Nephron (organoid): Measurements from ENCODE around the gene AK5.
A peak's percentile ranks its signal among the peaks of the same experiment; 100 is the strongest.

Experiments
- H3K27ac Mint-ChIP-seq, 3 experiments: 2 replicates each; pipeline ENCODE4 v1.8.0; 2020; ENCODE audit warnings: mixed read lengths in 3 of 3, mild to moderate bottlenecking in 2 of 3, moderate library complexity in 1 of 3
- H3K27me3 Mint-ChIP-seq: 2 replicates; pipeline ENCODE4 v1.8.0; 2021; ENCODE audit warnings: low read depth, mild to moderate bottlenecking, moderate library complexity, mixed read lengths
- H3K36me3 Mint-ChIP-seq: 2 replicates; pipeline ENCODE4 v1.8.0; 2020; ENCODE audit warnings: low read depth, mixed read lengths
- H3K4me1 Mint-ChIP-seq: 2 replicates; pipeline ENCODE4 v1.8.0; 2020; ENCODE audit warnings: mixed read lengths
- H3K4me3 Mint-ChIP-seq, 3 experiments: 2 replicates each; pipeline ENCODE4 v1.8.0; 2020; ENCODE audit warnings: mild to moderate bottlenecking in 3 of 3, mixed read lengths in 3 of 3, moderate library complexity in 2 of 3
- H3K9me3 Mint-ChIP-seq: 2 replicates; pipeline ENCODE4 v1.8.0; 2020; ENCODE audit warnings: mixed read lengths
- TF ChIP-seq, protein P1 (sequence below), 3 experiments: fragments of 200-600 bp; sonication (generic); IDR thresholded peaks; one replicate each; pipeline ENCODE4 v1.5.0; 2021; ENCODE audit warnings: antibody characterized with exemption in 3 of 3; ENCODE audit not compliant: unreplicated experiment in 3 of 3

Gene AK5

DNA sequence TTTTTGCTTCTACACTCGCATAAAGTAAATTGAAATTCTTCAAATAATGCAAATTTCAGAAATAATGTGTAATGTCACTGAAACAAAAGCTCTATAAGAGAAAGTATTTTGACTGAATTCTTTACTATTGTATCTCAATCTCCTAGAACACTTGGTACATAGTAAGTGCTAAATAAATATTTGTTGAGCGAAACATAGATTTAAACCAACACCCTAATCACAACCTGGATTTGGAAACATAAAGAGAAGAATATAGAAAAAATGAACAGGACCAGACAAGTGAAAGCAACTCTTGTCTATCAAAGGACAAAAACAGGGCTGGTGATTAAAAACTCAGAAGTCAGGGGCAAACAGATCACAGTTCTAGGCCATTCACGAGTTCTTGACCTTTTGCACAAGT lies 74.3 kb downstream of the AK5 start:
- TF ChIP-seq, protein P1, sequence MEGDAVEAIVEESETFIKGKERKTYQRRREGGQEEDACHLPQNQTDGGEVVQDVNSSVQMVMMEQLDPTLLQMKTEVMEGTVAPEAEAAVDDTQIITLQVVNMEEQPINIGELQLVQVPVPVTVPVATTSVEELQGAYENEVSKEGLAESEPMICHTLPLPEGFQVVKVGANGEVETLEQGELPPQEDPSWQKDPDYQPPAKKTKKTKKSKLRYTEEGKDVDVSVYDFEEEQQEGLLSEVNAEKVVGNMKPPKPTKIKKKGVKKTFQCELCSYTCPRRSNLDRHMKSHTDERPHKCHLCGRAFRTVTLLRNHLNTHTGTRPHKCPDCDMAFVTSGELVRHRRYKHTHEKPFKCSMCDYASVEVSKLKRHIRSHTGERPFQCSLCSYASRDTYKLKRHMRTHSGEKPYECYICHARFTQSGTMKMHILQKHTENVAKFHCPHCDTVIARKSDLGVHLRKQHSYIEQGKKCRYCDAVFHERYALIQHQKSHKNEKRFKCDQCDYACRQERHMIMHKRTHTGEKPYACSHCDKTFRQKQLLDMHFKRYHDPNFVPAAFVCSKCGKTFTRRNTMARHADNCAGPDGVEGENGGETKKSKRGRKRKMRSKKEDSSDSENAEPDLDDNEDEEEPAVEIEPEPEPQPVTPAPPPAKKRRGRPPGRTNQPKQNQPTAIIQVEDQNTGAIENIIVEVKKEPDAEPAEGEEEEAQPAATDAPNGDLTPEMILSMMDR (IDR thresholded peaks at IDR 0.05; ENCODE audit: unreplicated experiment in 3 of 3), result no peak
- Mint-ChIP-seq H3K36me3 (no peaks in the 10 kb centered on the region), H3K27me3 (peaks cover 3% of the 10 kb centered on the region), H3K9me3 (no peaks in the 10 kb centered on the region), H3K27ac (no peak overlapping the region), H3K4me3 (no peak overlapping the region), H3K4me1 (peaks cover 8% of the 10 kb centered on the region)

DNA sequence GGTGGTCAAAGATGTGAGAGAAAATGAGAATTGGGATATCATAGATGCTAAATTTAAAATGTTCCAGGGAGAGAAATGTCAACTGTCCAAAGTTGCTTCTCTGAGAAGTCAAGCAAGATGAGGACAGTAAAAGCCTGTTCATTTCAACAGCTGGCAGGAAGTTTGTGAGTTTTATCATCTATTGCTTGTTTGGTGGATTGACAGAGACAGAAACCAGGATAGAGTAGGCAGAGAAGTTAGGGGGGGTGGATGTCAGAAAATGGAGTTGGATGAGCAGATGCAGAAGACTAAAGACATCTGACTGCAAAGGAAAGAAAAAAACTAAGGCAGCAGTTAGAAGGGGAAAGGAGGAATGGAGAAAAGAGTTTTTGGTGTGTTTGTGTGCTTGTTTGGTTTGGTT lies 78.4 kb downstream of the AK5 start:
- no peaks in the 10 kb centered on the region for H3K36me3 Mint-ChIP-seq
- H3K4me3 Mint-ChIP-seq, result no peak overlapping the region
- H3K27ac Mint-ChIP-seq, result peak overlapping the region in 1 of 3 experiments; percentile 28
- TF ChIP-seq, protein P1 (IDR thresholded peaks at IDR 0.05; ENCODE audit: unreplicated experiment in 3 of 3), result no peak
- no peaks in the 10 kb centered on the region for H3K9me3 Mint-ChIP-seq
- H3K4me1 Mint-ChIP-seq, result peaks cover 8% of the 10 kb centered on the region
- peaks cover 3% of the 10 kb centered on the region for H3K27me3 Mint-ChIP-seq

DNA sequence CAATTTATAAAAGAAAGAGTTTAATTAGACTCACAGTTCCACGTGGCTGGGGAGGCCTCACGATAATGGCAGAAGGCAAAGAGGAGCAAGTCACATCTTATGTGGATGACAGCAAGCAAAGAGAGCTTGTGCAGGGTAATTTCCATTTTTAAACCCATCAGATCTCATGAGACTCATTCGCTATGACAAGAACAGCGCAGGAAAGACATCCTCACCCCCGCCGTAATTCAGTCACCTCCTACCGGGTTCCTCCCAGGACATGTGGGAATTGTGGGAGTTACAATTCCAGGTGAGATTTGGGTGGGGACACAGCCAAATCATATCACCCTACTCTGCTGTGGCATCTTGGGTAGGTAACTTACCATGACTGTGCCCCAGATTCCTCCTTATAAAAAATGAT lies 79.8 kb downstream of the AK5 start:
- no peak overlapping the region for H3K27ac Mint-ChIP-seq
- H3K9me3 Mint-ChIP-seq, result no peaks in the 10 kb centered on the region
- H3K36me3 Mint-ChIP-seq, result no peaks in the 10 kb centered on the region
- peaks cover 8% of the 10 kb centered on the region for H3K4me1 Mint-ChIP-seq
- peaks cover 3% of the 10 kb centered on the region for H3K27me3 Mint-ChIP-seq
- TF ChIP-seq, protein P1 (IDR thresholded peaks at IDR 0.05; ENCODE audit: unreplicated experiment in 3 of 3), result no peak
- no peak overlapping the region for H3K4me3 Mint-ChIP-seq

DNA sequence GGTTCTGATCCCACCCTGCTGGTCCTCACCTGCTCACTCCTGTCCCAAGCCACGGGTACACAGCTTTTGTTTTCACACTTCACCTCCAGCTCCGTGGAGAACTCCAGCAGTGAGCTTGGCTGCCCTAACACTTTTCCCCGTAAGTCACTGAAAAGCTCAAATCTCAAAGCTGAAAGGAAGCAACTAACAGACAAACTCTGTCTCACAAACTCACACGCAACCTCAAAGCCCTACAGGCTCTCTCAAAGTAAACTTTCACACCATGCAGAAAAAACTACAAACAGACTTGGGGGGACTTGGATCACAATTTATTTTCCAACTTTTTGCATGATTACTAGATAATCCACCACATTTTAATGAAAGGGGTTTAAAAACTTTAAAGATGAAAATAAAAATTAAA lies 88.3 kb downstream of the AK5 start:
- Mint-ChIP-seq H3K27me3 (no peaks in the 10 kb centered on the region), H3K9me3 (no peaks in the 10 kb centered on the region), H3K27ac (no peak overlapping the region), H3K36me3 (no peaks in the 10 kb centered on the region), H3K4me1 (no peaks in the 10 kb centered on the region), H3K4me3 (no peak overlapping the region)
- TF ChIP-seq, protein P1 (IDR thresholded peaks at IDR 0.05; ENCODE audit: unreplicated experiment in 3 of 3), result no peak

DNA sequence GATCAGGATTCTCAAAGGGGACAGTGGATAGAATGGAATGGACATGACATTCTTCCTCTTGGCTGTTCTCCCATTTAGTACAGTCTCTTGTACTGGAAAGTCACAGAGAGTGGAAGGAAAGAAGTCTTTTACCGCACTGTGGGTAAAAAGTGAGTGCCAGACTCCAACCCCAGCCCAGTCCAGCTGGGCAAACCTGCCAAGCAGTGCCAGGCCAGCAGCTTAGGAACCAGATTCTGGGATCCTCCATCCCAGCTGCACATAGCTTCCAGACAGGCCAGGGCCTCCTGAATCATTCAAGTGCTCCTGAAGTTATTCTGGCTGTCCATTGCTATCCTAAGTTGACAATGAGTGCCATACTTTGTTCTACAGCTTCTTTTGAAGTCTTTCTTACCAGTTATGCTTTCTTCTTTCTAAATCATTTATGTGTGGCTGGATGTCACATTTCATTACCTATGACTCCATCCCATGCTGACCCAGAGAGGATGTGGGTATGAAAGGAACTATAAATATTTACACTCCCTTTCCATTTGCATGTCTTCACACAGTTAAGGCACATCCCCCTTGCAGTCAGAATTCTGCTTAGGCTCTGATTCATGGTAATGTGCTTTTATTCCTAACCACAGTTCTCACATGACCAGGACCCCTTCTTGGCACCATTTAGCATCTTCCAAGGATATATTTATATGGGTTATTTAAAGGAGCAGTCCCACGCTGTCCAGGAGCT lies 88.9 kb downstream of the AK5 start:
- H3K27ac Mint-ChIP-seq, result no peak overlapping the region
- TF ChIP-seq, protein P1 (IDR thresholded peaks at IDR 0.05; ENCODE audit: unreplicated experiment in 3 of 3), result no peak
- no peaks in the 10 kb centered on the region for H3K36me3 Mint-ChIP-seq
- no peaks in the 10 kb centered on the region for H3K4me1 Mint-ChIP-seq
- no peak overlapping the region for H3K4me3 Mint-ChIP-seq
- no peaks in the 10 kb centered on the region for H3K27me3 Mint-ChIP-seq
- no peaks in the 10 kb centered on the region for H3K9me3 Mint-ChIP-seq

DNA sequence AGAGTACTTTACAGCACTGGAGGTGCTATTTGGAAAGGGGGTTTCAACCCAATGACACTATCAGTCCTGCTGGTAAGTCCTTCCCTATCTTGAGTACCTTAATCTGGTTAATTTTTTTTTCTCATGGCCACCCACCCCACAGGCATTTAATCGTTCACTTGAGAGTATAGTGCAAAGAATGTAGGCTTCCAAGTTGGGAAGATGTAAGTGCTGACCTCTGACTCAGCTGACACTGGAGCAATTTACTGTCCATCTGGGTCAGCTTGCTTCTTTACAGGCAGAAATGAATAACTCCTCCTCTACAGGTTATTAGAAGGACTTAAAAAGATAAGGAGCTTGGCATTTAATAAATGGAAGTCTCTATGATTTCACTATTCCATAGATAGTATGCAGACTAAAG lies 89.6 kb downstream of the AK5 start:
- Mint-ChIP-seq H3K9me3 (no peaks in the 10 kb centered on the region), H3K27me3 (no peaks in the 10 kb centered on the region), H3K4me3 (no peak overlapping the region), H3K36me3 (no peaks in the 10 kb centered on the region), H3K4me1 (peaks cover 3% of the 10 kb centered on the region), H3K27ac (no peak overlapping the region)
- TF ChIP-seq, protein P1 (IDR thresholded peaks at IDR 0.05; ENCODE audit: unreplicated experiment in 3 of 3), result no peak
